ENCODE measurements around the gene APP.
"Not testable (repeated sequence)": the region's sequence is repeated elsewhere in the genome, so short reads cannot be mapped to it uniquely, and the experiment has no call there.

Gene APP

DNA sequence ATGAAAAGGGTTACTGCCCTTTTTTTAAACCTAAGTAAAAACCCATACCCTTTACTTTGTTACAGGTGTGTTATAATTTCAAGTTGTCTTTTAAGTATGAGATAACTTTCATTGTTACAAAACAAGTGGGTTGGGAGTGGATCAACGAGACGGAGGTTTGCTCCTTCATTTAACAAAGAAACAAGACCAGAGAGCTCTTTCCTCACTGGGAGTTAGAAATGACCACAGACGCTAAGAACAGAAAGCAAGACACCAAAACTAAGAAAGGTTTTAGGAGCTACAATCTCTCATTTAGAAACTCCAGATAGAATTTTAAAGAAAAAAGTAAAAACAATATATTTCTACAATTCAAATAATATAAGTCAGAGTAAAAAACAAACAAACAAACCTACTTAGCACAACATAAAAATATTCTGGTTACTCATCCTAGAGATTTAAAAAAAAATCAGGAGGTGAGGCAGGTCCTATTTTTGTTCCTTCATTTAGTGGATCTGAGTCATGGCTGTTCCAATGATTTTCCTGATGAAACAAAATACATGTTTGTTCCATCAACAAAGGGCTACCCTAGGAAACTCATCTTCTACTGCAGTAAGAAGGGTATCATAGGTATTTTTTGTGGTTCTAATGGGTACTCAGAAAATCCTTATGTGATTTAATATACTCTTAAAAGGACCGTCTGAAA, 33.0 kb downstream of the APP start:
- H3K9ac ChIP-seq (ENCODE audit: low read length), result no peak overlapping the region
- peaks cover 25% of the 10 kb centered on the region for H3K4me1 ChIP-seq (ENCODE audit: control insufficient read depth, insufficient read depth, low read length)
- H3K4me3 ChIP-seq (ENCODE audit: low read length), result no peak overlapping the region
- H3K9me3 ChIP-seq (ENCODE audit: control insufficient read depth, low read length), result no peaks in the 10 kb centered on the region
- no peaks in the 10 kb centered on the region for H3K27me3 ChIP-seq (ENCODE audit: control insufficient read depth, insufficient read depth, low read length)
- no peaks in the 10 kb centered on the region for H3K36me3 ChIP-seq (ENCODE audit: control insufficient read depth, insufficient read depth, low read length)

- Histone ChIP-seq H3K4me3 (ENCODE audit: low read length) (no peak overlapping the region), H3K9me3 (ENCODE audit: control insufficient read depth, low read length) (no peaks in the 10 kb centered on the region), H3K36me3 (ENCODE audit: control insufficient read depth, insufficient read depth, low read length) (no peaks in the 10 kb centered on the region), H3K9ac (ENCODE audit: low read length) (no peak overlapping the region), H3K27me3 (ENCODE audit: control insufficient read depth, insufficient read depth, low read length) (no peaks in the 10 kb centered on the region), H3K4me1 (ENCODE audit: control insufficient read depth, insufficient read depth, low read length) (peaks cover 25% of the 10 kb centered on the region)
These were observed 33.9 kb downstream of the APP start for GRCh38 chr21:26136671-26137070.

GRCh38 chr21:26135520-26135919, 35.0 kb downstream of the APP start:
- H3K4me3 ChIP-seq (ENCODE audit: low read length), result no peak overlapping the region
- H3K9ac ChIP-seq (ENCODE audit: low read length), result no peak overlapping the region
- no peaks in the 10 kb centered on the region for H3K27me3 ChIP-seq (ENCODE audit: control insufficient read depth, insufficient read depth, low read length)
- peaks cover 22% of the 10 kb centered on the region for H3K4me1 ChIP-seq (ENCODE audit: control insufficient read depth, insufficient read depth, low read length)
- no peaks in the 10 kb centered on the region for H3K36me3 ChIP-seq (ENCODE audit: control insufficient read depth, insufficient read depth, low read length)
- no peaks in the 10 kb centered on the region for H3K9me3 ChIP-seq (ENCODE audit: control insufficient read depth, low read length)

GRCh38 chr21:26131554-26131953, 39.0 kb downstream of the APP start:
- Histone ChIP-seq H3K4me1 (ENCODE audit: control insufficient read depth, insufficient read depth, low read length) (peaks cover 16% of the 10 kb centered on the region), H3K36me3 (ENCODE audit: control insufficient read depth, insufficient read depth, low read length) (no peaks in the 10 kb centered on the region), H3K9ac (ENCODE audit: low read length) (no peak overlapping the region)

GRCh38 chr21:26131053-26131452, 39.5 kb downstream of the APP start:
- H3K36me3 ChIP-seq (ENCODE audit: control insufficient read depth, insufficient read depth, low read length); H3K27me3 ChIP-seq (ENCODE audit: control insufficient read depth, insufficient read depth, low read length); H3K4me3 ChIP-seq (ENCODE audit: low read length); H3K9ac ChIP-seq (ENCODE audit: low read length); H3K9me3 ChIP-seq (ENCODE audit: control insufficient read depth, low read length): not testable (repeated sequence)
- H3K4me1 ChIP-seq (ENCODE audit: control insufficient read depth, insufficient read depth, low read length), result peaks cover 14% of the 10 kb centered on the region

More at GRCh38 chr21:26131554-26131953, 39.0 kb downstream of the APP start:
- no peaks in the 10 kb centered on the region for H3K9me3 ChIP-seq (ENCODE audit: control insufficient read depth, low read length)
- no peaks in the 10 kb centered on the region for H3K27me3 ChIP-seq (ENCODE audit: control insufficient read depth, insufficient read depth, low read length)
- H3K4me3 ChIP-seq (ENCODE audit: low read length), result no peak overlapping the region

- H3K36me3 ChIP-seq (ENCODE audit: control insufficient read depth, insufficient read depth, low read length), result no peaks in the 10 kb centered on the region
- H3K27me3 ChIP-seq (ENCODE audit: control insufficient read depth, insufficient read depth, low read length), result no peaks in the 10 kb centered on the region
- peaks cover 14% of the 10 kb centered on the region for H3K4me1 ChIP-seq (ENCODE audit: control insufficient read depth, insufficient read depth, low read length)
- no peaks in the 10 kb centered on the region for H3K9me3 ChIP-seq (ENCODE audit: control insufficient read depth, low read length)
- no peak overlapping the region for H3K9ac ChIP-seq (ENCODE audit: low read length)
- H3K4me3 ChIP-seq (ENCODE audit: low read length), result no peak overlapping the region
These were observed 40.2 kb downstream of the APP start for GRCh38 chr21:26130249-26130881.

DNA sequence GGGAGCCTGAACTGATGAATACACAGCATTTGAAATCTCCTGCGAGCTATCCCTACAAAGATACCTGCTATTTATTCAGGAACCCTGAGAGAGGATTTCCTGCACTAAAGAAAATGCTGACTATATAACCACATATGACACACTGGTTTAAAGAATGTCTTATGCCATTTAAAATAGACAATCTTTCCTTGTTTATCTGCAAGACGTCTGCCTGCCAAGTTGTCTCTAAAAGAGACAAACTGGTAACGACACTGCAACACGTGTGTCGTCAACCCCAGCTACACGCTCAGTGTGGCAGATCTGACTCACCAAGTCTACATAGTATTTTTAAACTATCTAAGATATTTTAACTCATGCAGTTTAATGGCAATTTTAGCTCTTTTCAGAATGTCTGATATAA, 42.7 kb downstream of the APP start:
- Histone ChIP-seq H3K4me3 (ENCODE audit: low read length) (no peak overlapping the region), H3K9ac (ENCODE audit: low read length) (no peak overlapping the region), H3K9me3 (ENCODE audit: control insufficient read depth, low read length) (no peaks in the 10 kb centered on the region), H3K36me3 (ENCODE audit: control insufficient read depth, insufficient read depth, low read length) (no peaks in the 10 kb centered on the region), H3K27me3 (ENCODE audit: control insufficient read depth, insufficient read depth, low read length) (no peaks in the 10 kb centered on the region), H3K4me1 (ENCODE audit: control insufficient read depth, insufficient read depth, low read length) (peaks cover 23% of the 10 kb centered on the region)

- Histone ChIP-seq H3K4me3 (ENCODE audit: low read length) (no peak overlapping the region), H3K9ac (ENCODE audit: low read length) (no peak overlapping the region), H3K36me3 (ENCODE audit: control insufficient read depth, insufficient read depth, low read length) (no peaks in the 10 kb centered on the region), H3K4me1 (ENCODE audit: control insufficient read depth, insufficient read depth, low read length) (peaks cover 23% of the 10 kb centered on the region), H3K27me3 (ENCODE audit: control insufficient read depth, insufficient read depth, low read length) (no peaks in the 10 kb centered on the region), H3K9me3 (ENCODE audit: control insufficient read depth, low read length) (no peaks in the 10 kb centered on the region)
These were observed 43.3 kb downstream of the APP start for GRCh38 chr21:26127073-26127814.

- Histone ChIP-seq H3K9ac (ENCODE audit: low read length) (no peak overlapping the region), H3K9me3 (ENCODE audit: control insufficient read depth, low read length) (no peaks in the 10 kb centered on the region), H3K4me3 (ENCODE audit: low read length) (no peak overlapping the region), H3K4me1 (ENCODE audit: control insufficient read depth, insufficient read depth, low read length) (peaks cover 23% of the 10 kb centered on the region), H3K27me3 (ENCODE audit: control insufficient read depth, insufficient read depth, low read length) (no peaks in the 10 kb centered on the region), H3K36me3 (ENCODE audit: control insufficient read depth, insufficient read depth, low read length) (no peaks in the 10 kb centered on the region)
These were observed 44.4 kb downstream of the APP start for GRCh38 chr21:26126168-26126553.

- peaks cover 23% of the 10 kb centered on the region for H3K4me1 ChIP-seq (ENCODE audit: control insufficient read depth, insufficient read depth, low read length)
- no peaks in the 10 kb centered on the region for H3K36me3 ChIP-seq (ENCODE audit: control insufficient read depth, insufficient read depth, low read length)
- no peak overlapping the region for H3K9ac ChIP-seq (ENCODE audit: low read length)
- no peaks in the 10 kb centered on the region for H3K27me3 ChIP-seq (ENCODE audit: control insufficient read depth, insufficient read depth, low read length)
- H3K9me3 ChIP-seq (ENCODE audit: control insufficient read depth, low read length), result no peaks in the 10 kb centered on the region
- H3K4me3 ChIP-seq (ENCODE audit: low read length), result no peak overlapping the region
These were observed 45.0 kb downstream of the APP start for GRCh38 chr21:26125433-26126167.

GRCh38 chr21:26124896-26125295, 45.7 kb downstream of the APP start:
- Histone ChIP-seq H3K9ac (ENCODE audit: low read length) (no peak overlapping the region), H3K9me3 (ENCODE audit: control insufficient read depth, low read length) (no peaks in the 10 kb centered on the region), H3K4me3 (ENCODE audit: low read length) (no peak overlapping the region)

DNA sequence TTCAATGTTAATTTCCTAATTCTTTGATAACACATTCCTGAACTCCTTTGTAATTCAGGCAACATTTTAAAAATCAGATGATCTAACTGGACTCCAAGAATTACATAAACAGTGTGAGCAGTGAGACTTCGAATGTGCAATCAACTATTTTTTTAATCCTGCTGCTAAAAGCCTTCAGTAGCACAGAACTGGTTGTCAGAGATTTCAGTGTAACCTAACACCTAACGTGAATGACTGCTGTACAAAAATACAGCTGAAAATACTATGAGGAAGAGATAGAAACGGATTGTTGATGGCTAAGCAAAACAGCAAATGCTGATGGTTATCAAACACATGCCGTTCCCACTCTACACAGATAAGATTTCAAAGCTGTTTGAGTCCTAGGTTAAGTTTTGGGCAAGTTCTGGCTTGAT, 46.1 kb downstream of the APP start:
- Histone ChIP-seq H3K9me3 (ENCODE audit: control insufficient read depth, low read length) (no peaks in the 10 kb centered on the region), H3K36me3 (ENCODE audit: control insufficient read depth, insufficient read depth, low read length) (no peaks in the 10 kb centered on the region), H3K9ac (ENCODE audit: low read length) (no peak overlapping the region), H3K27me3 (ENCODE audit: control insufficient read depth, insufficient read depth, low read length) (no peaks in the 10 kb centered on the region), H3K4me1 (ENCODE audit: control insufficient read depth, insufficient read depth, low read length) (peaks cover 23% of the 10 kb centered on the region), H3K4me3 (ENCODE audit: low read length) (no peak overlapping the region)

More at GRCh38 chr21:26124896-26125295, 45.7 kb downstream of the APP start:
- Histone ChIP-seq H3K27me3 (ENCODE audit: control insufficient read depth, insufficient read depth, low read length) (no peaks in the 10 kb centered on the region), H3K36me3 (ENCODE audit: control insufficient read depth, insufficient read depth, low read length) (no peaks in the 10 kb centered on the region), H3K4me1 (ENCODE audit: control insufficient read depth, insufficient read depth, low read length) (peaks cover 23% of the 10 kb centered on the region)

Measured in mucosa of stomach (tissue), 1 donor.